ENCODE results near the gene RCCD1.
A peak's percentile ranks its signal among the peaks of the same experiment; 100 is the strongest.
"Not testable (repeated sequence)": the region's sequence is repeated elsewhere in the genome, so short reads cannot be mapped to it uniquely, and the experiment has no call there.

The RCCD1 gene

DNA sequence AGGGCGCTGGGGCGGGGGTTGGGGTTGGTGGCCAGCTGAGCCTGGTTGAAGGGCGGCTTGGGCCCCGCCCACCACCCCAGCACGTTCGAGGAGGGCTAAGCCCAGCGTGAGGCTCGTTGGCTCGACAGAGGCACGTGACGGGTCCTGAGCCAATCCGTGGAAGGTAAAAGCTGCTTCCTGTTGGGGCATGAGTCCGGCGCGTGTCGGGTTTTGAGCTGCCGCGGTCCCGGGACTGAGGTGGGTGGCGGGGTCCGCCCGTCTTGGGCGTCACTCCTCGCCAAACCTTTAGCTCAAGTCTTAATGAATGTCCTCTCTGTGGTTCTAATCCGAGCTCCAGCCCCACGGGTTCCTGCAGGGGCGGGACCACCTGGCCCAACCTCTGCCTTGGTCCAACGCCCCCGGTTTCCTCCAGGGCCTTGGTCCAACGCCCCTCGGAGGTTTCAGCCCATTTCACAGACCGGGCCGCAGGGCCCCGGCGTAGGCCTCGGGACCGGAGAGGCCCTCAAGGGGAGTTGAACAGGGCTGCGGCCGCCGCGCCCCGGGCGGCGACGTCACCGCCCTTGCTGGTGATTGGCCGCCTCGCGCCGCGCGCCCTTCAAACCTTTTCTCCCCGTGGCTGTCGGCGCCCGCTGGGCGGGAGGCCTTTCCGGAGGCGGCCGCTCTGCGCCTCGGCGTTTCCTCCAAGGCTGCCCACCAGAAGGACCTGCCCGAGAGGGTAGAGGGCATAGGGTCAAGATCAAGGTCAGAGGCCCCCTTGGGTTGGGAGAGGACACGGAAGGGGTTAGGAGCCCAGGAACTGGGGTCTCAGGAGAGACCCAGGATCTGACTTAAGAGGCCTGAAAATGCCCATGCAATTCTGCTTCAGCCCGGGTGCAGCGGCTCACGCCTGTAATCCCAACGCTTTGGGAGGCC is at the start of gene RCCD1:
RCCD1 (plus strand) TSS at position 173 of the 912 bp plus-strand sequence. CDS start 1,851 bp downstream, outside the sequence.
- DNase-seq, result peak; percentile 91

DNA sequence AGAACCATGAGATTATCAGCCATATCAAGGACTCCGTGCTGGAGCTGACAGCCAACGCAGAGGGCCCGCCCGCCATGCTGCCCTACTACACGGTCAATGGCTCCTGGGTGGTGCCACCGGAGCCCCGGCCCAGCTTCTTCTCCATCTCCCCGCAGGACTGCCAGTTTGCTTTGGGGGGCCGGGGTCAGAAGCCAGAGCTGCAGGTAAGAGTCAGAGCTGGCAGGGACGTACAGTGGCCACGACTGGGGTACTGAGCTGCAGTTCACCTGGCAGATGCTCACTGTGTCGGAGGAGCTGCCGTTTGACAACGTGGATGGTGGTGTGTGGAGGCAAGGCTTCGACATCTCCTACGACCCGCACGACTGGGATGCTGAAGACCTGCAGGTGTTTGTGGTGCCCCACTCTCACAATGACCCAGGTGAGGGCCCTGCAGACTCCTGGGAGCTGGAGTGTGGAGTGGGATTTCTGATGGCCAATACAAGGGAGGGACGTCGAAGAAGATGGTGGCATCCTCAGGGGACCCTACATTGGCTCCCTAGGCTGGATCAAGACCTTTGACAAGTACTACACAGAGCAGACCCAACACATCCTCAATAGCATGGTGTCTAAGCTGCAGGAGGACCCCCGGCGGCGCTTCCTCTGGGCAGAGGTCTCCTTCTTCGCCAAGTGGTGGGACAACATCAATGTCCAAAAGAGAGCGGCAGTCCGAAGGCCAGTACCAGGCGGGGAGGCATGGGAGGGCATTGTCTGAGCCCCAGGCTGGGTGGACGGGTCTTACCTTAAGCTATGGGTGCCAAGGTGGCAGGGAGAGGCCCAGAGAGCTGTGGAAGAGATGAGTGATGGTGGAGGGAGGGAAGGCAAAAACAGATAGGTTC is 49.1 kb upstream of the RCCD1 start:
- DNase-seq, result no peak

- no peak for DNase-seq
Observed at GRCh38 chr15:90906181-90906849, 48.4 kb upstream of the RCCD1 start.

- no peak for DNase-seq
Observed at GRCh38 chr15:90907051-90907660, 47.5 kb upstream of the RCCD1 start.

DNA sequence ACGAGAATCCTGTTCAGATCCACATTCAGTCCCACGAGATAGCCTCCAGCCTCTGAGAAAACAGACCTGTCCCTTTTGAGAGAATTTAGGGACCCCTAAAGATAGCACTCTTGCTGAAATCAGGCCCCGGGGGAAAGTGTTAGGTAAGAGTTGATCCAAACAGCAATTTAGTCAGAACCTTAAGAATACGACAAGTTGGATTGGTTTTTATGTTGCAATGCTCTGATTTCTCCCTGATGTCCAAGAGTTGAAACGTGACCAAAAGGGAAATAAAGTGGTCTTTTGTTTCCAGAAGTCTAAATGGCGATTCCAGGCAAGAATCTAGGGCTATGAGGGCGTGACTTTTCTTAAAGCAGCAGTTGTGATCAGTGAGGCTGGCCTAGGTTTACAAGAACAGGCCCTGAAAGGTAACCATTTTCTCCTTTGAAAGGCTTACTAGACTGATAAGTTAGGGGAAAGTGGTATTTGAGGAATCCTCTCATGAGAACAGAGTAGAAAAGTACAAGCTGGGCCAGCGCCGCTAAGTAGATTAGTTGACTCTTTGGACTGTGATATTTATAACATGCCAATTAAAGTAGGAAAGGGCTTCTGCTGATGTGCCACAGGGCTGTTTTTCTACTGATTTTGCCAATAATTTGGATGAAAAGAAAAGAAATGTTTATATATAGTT is 46.7 kb upstream of the RCCD1 start:
- no peak for DNase-seq

DNA sequence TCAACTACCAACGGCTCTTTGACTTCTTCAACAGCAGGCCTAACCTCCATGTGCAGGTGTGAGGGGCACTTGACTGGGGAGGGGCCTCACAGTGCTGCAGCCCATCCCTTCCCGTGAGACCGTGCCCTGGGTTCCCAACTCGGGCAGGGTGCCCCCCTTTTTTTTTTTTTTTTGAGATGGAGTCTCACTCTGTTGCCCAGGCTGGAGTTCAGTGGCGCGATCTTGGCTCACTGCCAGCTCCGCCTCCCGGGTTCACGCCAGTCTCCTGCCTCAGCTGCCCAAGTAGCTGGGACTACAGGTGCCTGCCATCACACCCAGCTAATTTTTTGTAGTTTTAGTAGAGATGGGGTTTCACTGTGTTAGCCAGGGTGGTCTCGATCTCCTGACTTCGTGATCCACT is 45.2 kb upstream of the RCCD1 start:
- not testable (repeated sequence) for DNase-seq

GRCh38 chr15:90909976-90910375 is 44.7 kb upstream of the RCCD1 start:
- no peak for DNase-seq

GRCh38 chr15:90910441-90911301 is 44.0 kb upstream of the RCCD1 start:
- DNase-seq, result no peak

- no peak for DNase-seq
Observed at GRCh38 chr15:90911302-90911623, 43.4 kb upstream of the RCCD1 start.

DNA sequence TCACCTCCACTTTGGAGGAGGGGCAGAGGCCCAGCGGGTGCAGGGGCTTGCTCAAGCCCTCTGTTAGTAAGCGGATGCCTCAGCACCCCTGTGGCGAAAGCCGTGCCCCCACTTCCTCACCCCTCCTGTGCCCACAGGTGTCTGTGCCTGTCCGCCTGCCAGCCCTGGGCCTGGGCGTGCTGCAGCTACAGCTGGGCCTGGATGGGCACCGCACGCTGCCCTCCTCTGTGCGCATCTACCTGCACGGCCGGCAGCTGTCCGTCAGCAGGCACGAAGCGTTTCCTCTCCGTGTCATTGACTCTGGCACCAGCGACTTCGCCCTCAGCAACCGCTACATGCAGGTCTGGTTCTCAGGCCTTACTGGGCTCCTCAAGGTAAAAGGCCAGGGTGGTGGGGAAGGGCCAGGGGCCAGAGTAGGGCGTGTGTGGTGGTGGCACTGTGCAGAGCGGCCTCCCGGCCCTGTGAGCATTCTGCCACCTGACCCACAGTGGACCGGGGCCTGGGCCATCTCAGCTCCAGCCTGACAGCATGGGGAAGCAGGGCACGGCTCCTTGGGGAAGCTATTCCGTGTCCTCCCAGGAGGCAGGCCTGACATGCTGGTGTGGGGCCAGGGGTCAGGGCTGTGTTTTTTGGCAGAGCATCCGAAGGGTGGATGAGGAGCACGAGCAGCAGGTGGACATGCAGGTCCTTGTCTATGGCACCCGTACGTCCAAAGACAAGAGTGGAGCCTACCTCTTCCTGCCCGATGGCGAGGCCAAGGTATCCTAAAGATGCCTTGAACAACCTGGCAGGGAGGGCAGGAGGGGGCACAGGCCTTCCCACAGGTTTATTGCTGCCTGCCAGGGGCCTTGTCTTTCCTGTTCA is 42.5 kb upstream of the RCCD1 start:
- DNase-seq, result no peak

DNA sequence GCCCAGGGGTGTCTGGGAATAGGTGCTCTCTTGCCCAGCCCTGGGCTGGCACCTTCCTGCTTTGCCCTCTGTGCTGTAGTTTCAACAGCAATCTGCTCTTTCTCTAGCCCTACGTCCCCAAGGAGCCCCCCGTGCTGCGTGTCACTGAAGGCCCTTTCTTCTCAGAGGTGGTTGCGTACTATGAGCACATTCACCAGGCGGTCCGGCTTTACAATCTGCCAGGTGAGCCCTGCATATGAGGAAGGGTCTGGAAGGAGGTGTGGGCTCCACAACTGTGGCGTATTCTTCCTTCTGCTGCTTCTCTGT is 42.0 kb upstream of the RCCD1 start:
- no peak for DNase-seq

DNA sequence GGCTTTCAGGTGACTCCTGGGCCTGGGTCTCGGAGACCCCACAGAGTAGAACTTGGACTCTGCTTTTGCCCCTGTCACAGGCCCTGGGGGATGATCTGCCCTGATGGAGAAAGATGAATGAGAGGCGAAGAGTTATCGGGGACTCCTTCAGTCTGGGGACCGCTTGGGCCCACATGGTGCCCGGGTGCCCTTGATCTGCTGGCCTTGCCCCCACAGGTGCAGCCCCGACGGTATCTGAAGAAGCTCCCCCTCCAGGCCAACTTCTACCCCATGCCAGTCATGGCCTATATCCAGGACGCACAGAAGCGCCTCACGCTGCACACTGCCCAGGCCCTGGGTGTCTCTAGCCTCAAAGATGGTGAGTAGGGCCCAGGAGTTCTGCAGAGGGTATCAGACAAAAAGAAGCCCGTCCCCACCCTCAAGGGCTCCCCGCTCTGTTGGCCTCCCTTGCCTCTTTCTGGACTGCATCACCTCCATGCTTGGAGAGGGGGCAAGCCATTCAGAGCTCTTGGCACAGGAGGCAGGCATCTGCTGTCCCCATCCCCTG is 41.2 kb upstream of the RCCD1 start:
- DNase-seq, result no peak

DNA sequence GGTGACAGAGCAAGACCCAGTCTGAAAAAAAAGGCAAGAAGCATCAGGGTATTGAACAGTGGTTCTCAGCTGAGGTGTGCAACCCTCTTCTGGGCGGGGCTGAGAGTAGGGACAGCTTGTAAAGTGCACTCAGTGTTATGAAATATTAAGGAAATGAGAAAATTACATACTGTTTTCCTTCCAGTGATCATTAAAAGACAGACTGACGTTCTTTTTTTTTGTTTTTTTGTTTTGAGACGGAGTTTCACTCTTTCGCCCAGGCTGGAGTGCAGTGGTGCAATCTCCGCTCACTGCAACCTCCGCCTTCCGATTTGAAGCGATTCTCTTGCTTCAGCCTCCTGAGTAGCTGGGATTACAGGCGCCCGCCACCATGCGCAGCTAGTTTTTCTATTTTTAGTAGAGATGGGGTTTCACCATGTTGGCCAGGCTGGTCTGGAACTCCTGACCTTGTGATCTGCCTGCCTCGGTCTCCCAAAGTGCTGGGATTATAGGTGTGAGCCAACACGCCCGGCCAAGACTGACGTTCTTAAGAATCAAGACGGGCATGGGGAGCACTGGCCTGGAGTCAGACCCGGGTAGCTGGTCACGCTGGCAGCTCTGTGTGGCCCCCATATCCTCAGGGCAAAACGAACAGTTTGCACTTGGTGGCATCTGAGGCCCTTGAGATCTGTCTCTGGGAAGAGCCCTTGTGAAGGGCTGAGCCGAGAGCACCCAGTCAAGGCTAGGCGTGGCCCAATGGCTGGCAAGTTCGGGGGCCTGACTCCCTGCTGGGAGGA is 40.2 kb upstream of the RCCD1 start:
- DNase-seq, result no peak

- no peak for DNase-seq
Observed at GRCh38 chr15:90915216-90915807, 39.4 kb upstream of the RCCD1 start.

DNA sequence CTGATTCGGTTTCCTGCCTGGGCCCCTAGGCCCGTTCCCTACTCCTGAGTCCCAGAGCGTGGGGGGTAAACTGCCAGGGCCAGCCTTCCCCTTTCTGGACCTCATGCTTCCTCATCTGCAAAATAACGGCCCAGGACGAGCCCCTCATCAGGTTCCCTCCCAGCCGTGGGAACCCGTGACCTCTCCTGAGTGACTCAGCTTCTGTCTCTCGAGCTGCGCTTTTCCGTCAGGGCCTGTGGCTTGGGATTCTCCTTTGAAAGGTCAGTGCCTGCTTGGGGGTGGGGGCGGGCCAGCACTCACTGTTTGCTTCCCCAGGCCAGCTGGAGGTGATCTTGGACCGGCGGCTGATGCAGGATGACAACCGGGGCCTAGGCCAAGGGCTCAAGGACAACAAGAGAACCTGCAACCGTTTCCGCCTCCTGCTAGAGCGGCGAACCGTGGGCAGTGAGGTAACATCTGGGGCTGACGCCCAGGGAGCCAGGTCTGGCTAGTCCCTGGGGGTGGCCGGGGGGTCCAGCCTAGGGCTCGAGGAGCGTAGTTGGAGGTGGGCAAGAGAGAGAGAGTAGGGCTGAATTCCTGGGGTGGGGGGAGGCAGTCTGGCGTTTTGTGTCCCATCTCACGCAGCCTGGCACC is 38.8 kb upstream of the RCCD1 start:
- DNase-seq, result no peak

DNA sequence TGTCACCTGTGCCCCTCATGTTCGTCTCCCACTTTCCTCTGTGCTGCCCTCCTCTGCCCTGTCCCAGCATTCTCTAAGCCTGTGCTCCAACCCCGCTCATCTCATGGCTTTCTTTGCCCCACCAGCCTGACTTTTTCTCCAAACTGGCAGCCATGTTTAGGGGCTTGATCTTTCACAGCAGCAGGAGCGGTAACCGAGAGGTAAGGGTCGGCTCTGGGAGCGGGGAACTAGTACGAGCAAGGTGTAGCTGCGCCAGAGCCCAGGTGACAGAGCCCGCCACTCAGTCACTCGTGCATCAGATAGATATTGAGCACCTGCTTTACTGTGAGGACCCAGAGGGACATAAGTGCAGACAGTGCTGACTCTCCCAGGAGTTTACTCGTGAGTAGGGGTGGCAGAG is 38.2 kb upstream of the RCCD1 start:
- DNase-seq, result no peak

DNA sequence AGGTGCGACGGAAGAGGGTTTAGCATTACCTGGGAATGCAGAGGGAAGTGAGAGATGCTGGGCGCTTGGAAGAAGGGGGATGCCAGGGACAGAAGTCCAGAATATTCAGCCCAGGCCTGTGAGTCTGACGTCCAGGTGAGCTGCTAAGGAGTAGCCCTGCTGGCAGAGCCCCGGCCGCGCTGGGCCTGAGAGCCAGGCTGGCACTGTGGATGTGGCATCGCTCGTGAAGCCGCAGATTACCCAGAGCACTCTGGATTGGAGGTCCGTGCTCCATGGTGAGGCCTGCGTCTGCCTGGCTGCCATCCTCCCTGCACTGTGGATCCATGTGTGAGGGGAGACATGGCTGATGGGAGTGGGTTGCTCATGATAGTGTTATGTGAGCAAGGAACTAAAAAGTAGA is 37.1 kb upstream of the RCCD1 start:
- DNase-seq, result no peak

DNA sequence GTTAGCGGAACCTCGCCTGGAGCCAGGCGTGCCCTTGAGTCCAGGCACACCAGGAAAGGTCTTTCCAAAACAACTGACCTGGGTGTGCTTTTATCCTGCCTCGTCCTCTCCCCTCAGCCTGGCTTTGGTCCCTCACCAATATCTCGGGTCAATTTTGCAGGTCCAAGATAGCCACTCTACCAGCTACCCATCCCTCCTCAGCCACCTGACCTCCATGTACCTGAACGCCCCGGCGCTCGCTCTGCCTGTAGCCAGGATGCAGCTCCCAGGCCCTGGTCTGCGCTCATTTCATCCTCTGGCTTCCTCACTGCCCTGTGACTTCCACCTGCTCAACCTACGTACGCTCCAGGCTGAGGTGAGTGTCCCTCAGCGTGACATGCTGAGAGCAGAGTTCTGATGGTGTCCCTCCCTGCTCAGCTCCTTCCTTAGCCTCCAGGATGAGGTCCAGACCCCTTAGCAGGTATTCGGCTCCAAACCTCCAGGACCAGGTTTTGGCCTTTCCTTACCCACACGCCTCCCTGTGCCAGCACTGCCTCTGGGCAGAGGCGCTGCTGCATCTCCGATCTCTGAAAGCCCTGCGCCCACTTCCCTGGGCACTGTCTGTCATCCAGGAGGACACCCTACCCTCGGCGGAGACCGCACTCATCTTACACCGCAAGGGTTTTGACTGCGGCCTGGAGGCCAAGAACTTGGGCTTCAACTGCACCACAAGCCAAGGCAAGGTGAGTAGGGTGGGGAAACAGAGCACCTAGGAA is 36.5 kb upstream of the RCCD1 start:
- no peak for DNase-seq

Data from CD4-positive, alpha-beta T cell treated with Interleukin-17A for 1 hour (primary cell).